NCI-H345 (cell line): ENCODE data around the gene MFAP4.

Source experiments
- DNase-seq: peaks from one replicate; lab custom pipeline; 2025; lab: John Stamatoyannopoulos, UW

Gene MFAP4

GRCh38 chr17:19410091-19410490 lies 23.1 kb upstream of the MFAP4 start:
- no peak for DNase-seq

- no peak for DNase-seq
Observed at GRCh38 chr17:19409509-19409908, 22.5 kb upstream of the MFAP4 start.

GRCh38 chr17:19409066-19409465 lies 22.1 kb upstream of the MFAP4 start:
- no peak for DNase-seq

GRCh38 chr17:19408346-19408710 lies 21.3 kb upstream of the MFAP4 start:
- DNase-seq = no peak

GRCh38 chr17:19407601-19408345 lies 20.8 kb upstream of the MFAP4 start:
- no peak for DNase-seq

GRCh38 chr17:19405114-19405513 lies 18.1 kb upstream of the MFAP4 start:
- DNase-seq = no peak

GRCh38 chr17:19404264-19404663 lies 17.3 kb upstream of the MFAP4 start:
- DNase-seq = no peak

GRCh38 chr17:19403021-19403420 lies 16.0 kb upstream of the MFAP4 start:
- DNase-seq = no peak

- no peak for DNase-seq
Observed at GRCh38 chr17:19402171-19402570, 15.2 kb upstream of the MFAP4 start.

- DNase-seq = no peak
Observed at GRCh38 chr17:19401321-19402010, 14.5 kb upstream of the MFAP4 start.

- no peak for DNase-seq
Observed at GRCh38 chr17:19399750-19400450, 12.9 kb upstream of the MFAP4 start.

GRCh38 chr17:19398301-19399181 lies 11.6 kb upstream of the MFAP4 start:
- peak; percentile 59 for DNase-seq

GRCh38 chr17:19397556-19398041 lies 10.6 kb upstream of the MFAP4 start:
- no peak for DNase-seq

GRCh38 chr17:19392303-19392702 lies 5.3 kb upstream of the MFAP4 start:
- no peak for DNase-seq

- DNase-seq = no peak
Observed at GRCh38 chr17:19391432-19391831, 4.4 kb upstream of the MFAP4 start.

GRCh38 chr17:19390951-19391350 lies 4.0 kb upstream of the MFAP4 start:
- no peak for DNase-seq

GRCh38 chr17:19388791-19389785 lies 2.1 kb upstream of the MFAP4 start:
- no peak for DNase-seq

GRCh38 chr17:19387921-19388521 lies 1.0 kb upstream of the MFAP4 start:
- no peak for DNase-seq

- DNase-seq = peak; percentile 30
Observed at GRCh38 chr17:19386051-19386929, 700 bp downstream of the MFAP4 start.
